ENCODE results near the gene RCBTB2.

DNA sequence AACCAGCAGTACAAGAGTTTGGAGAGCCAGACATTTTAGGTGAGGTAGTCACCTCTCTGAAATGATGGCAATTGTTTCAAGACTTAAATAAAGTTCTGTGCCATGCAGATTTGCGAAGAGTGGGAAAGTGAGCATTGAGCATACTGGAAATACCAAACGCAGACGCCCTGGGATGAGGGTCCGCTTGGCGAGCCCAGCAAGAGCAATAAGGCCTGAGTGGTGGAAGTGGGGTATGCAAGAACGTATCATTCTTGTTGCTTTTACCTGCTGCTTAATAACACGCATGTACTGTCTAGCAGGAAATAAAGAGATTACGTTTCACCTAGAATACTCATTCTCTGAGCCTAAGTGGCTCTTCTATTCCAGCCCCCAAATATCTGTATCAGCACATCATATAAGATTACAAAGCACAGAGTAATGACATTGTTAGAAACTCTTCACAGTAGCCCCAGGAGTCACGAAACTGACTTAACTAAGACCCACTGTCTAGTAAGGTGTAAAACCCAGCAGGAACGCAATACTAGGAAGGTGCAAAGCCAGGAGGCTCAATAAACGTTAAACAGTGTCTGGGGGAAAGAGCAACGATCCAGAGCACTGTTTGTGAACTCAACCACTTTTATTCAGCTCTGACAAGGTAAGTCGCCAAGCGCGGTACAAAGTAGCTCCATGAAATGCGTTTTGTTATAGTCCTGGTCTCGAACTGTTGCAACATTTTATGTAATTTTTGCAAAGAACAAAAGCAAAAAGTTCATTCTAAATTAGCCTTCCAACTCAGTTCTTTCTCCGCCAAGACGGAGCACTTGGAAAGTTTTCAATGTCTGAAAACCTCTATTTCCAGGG is 1.2 kb downstream of the RCBTB2 start:
- TF ChIP-seq, protein P1, sequence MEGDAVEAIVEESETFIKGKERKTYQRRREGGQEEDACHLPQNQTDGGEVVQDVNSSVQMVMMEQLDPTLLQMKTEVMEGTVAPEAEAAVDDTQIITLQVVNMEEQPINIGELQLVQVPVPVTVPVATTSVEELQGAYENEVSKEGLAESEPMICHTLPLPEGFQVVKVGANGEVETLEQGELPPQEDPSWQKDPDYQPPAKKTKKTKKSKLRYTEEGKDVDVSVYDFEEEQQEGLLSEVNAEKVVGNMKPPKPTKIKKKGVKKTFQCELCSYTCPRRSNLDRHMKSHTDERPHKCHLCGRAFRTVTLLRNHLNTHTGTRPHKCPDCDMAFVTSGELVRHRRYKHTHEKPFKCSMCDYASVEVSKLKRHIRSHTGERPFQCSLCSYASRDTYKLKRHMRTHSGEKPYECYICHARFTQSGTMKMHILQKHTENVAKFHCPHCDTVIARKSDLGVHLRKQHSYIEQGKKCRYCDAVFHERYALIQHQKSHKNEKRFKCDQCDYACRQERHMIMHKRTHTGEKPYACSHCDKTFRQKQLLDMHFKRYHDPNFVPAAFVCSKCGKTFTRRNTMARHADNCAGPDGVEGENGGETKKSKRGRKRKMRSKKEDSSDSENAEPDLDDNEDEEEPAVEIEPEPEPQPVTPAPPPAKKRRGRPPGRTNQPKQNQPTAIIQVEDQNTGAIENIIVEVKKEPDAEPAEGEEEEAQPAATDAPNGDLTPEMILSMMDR (IDR thresholded peaks at IDR 0.05) = no peak
- TF ChIP-seq POLR2A (IDR thresholded peaks at IDR 0.05) = no peak
